T-helper 2 cell treated with Interferon-gamma antibody and Interleukin-4, amounts not matched to agents 100 ng/mL and 5 ng/mL, for 36 hours (primary cell): ENCODE data around the gene SOST. TPM values are rescaled to one million over a fixed set of nuclear protein-coding genes. Genes with fewer than 3 reads are reported as not detected.

Experiments used
- intact Hi-C: fragments of 100-400 bp; cut with micrococcal nuclease; formaldehyde crosslinking; loops from one replicate; pipeline ENCODE4 v1.15.1; 2023
- total RNA-seq: library from RNA; stranded (reverse); gene quantifications from 2 replicates; pipeline ENCODE4 v1.2.3, GENCODE V29; 2022

The SOST gene
- total RNA-seq, 1 donor from 2014 or later = not detected

DNA sequence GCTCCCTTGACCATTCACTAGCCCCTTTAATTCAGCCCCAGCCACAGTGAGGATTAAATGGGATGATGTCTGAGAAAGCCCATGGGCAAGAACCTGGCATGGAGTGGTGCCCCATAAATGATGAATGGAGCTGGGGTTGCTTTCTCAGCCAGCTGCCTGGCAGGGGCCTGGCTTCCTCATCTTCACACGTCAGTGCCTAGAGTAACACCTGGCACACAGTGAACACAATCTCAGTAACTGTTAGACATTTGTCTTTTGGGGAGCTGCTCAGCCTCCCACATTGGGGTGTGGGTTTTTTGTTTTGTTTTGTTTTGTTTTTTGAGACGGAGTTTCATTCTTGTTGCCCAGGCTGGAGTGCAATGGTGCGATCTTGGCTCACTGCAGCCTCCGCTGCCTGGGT, 49.4 kb downstream of the SOST start:
- intact Hi-C loops = no loop called here

DNA sequence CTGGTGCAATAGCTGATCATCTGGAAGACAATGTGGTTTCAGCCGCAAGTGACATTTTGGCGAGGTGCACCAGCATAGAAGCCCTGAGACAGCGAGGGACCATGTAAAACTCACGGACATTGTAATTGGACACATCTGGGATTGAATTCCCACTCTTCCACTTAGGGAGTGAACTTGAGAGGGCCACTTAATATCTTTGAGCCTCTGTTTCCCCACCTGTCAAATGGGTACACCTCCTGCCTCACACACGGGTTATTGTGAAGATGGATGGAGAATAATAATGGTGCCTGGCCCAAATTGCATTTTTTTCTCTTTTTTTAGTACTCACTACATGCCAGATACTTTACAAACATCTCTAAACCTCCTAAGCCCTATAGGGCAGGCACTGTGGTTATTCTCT, 51.4 kb downstream of the SOST start:
- intact Hi-C loops = no loop called here

- intact Hi-C loops = no loop called here
Measured at GRCh38 chr17:43706235-43706634, 52.4 kb downstream of the SOST start.

Other genes with a start within 250 kb of the SOST start
- gene ETV4, start 212.5 kb downstream of the SOST start, total RNA-seq = 1.2 and 1.3 TPM in 2 replicates
- gene MEOX1, start 96.9 kb downstream of the SOST start, total RNA-seq = 9.0 and 9.3 TPM in 2 replicates
- 3.8 and 5.7 TPM in 2 replicates for gene DUSP3, start 20.2 kb upstream of the SOST start, total RNA-seq
- not detected in 2 replicates for gene CFAP97D1, start 21.6 kb upstream of the SOST start, total RNA-seq
- not detected in 2 replicates for gene MPP3, start 74.4 kb upstream of the SOST start, total RNA-seq
- not detected in 2 replicates for gene CD300LG, start 88.4 kb upstream of the SOST start, total RNA-seq
- 0.64 and 0.86 TPM in 2 replicates for gene MPP2, start 148.7 kb upstream of the SOST start, total RNA-seq
- gene PPY, start 183.7 kb upstream of the SOST start, total RNA-seq = not detected in 2 replicates
- gene PYY, start 195.1 kb upstream of the SOST start, total RNA-seq = not detected in 2 replicates
- gene NAGS, start 245.8 kb upstream of the SOST start, total RNA-seq = 0.20 and 0.41 TPM in 2 replicates